OCI-LY3 (cell line): ENCODE results near the gene AGBL1.

Source experiments
- CTCF ChIP-seq: fragments of 200-600, 300-600 bp; sonication (generic); IDR thresholded peaks from 2 replicates; pipeline ENCODE4 v1.5.1; 2014; ENCODE audit warnings: antibody characterized with exemption, low read length, low read depth
- EZH2phosphoT487 ChIP-seq: fragments of 200-600 bp; shearing (Covaris generic); IDR thresholded peaks from 2 replicates; pipeline ENCODE4 v1.6.1; 2018; ENCODE audit warnings: antibody characterized with exemption, mixed run types, low read depth

GRCh38 chr15:86403221-86403620 lies 323.6 kb downstream of the AGBL1 start:
- TF ChIP-seq CTCF: no peak
- no peak for TF ChIP-seq EZH2phosphoT487
